GM12878 (cell line): ENCODE results near the gene ANKRD11. TPM values are rescaled to one million over a fixed set of nuclear protein-coding genes. Genes with fewer than 3 reads are reported as not detected.
"Not testable (repeated sequence)": the region's sequence is repeated elsewhere in the genome, so short reads cannot be mapped to it uniquely, and the experiment has no call there.

Source experiments
- ATAC-seq: fragments of 200-7000 bp; cut with Tn5 transposase; 3 replicates; pipeline ENCODE4 v1.9.1; 2020; ENCODE audit warnings: mild to moderate bottlenecking, moderate library complexity
- BruUV-seq: library from RNA; stranded (reverse); fragments of 400-500 nt; replicated peaks from 2 replicates; lab custom pipeline; 2021; lab: Mats Ljungman, UMichigan
- CTCF ChIA-PET: fragments of 300-600 bp; sonication (Branson Sonifier 250); formaldehyde crosslinking; extraction: SDS; loops from one replicate; lab custom pipeline; 2021; ENCODE audit warnings: inconsistent platforms; lab: Yijun Ruan, JAX
- POLR2A ChIA-PET: fragments of 350-600 bp; formaldehyde crosslinking; extraction: SDS; loops from one replicate; lab custom pipeline; 2021; ENCODE audit warnings: inconsistent platforms; lab: Charles Lee
- RAD21 ChIA-PET: fragments of 300-600 bp; sonication (Branson Sonifier 250); formaldehyde crosslinking; loops from one replicate; lab custom pipeline; 2023; ENCODE audit warnings: antibody characterized with exemption; ENCODE audit not compliant: unreplicated experiment; lab: Charles Lee
- SMC1A ChIA-PET: fragments of 300-600 bp; sonication (Branson Sonifier 250); formaldehyde crosslinking; loops from one replicate; lab custom pipeline; 2023; ENCODE audit not compliant: unreplicated experiment, uncharacterized antibody; lab: Charles Lee
- DNase-seq: peaks from one replicate; pipeline ENCODE4 v3.0.0-alpha.2; 2011; ENCODE audit warnings: low read depth, low spot score
- FAIRE-seq: peaks from 3 replicates; lab custom pipeline; 2011; peaks lifted over from hg19 to GRCh38; lab: Jason Lieb, UNC
- H2AFZ ChIP-seq: 2 replicates; pipeline ENCODE4 v1.6.0; 2011; ENCODE audit warnings: low read depth, low read length, control low read depth; ENCODE audit not compliant: control insufficient read depth
- H3K27ac ChIP-seq: 2 replicates; pipeline ENCODE4 v1.5.1; 2011; ENCODE audit warnings: control low read depth; ENCODE audit not compliant: control insufficient read depth, insufficient read depth
- H3K27me3 ChIP-seq, 2 experiments: replicated peaks in 1 of 2; 2 replicates each; pipeline versions ENCODE4 v1.6.0 to v1.6.1; 2011; ENCODE audit warnings: low read length in 1 of 2; ENCODE audit not compliant: control insufficient read depth in 2 of 2, insufficient read depth in 2 of 2
- H3K36me3 ChIP-seq, 2 experiments: 2 replicates each; pipeline ENCODE4 v1.5.1; 2011; ENCODE audit warnings: low read length in 1 of 2; ENCODE audit not compliant: control insufficient read depth in 2 of 2, insufficient read depth in 2 of 2
- H3K4me1 ChIP-seq: 2 replicates; pipeline ENCODE4 v1.6.1; 2011; ENCODE audit warnings: mild to moderate bottlenecking, low read length, moderate library complexity, mixed read lengths; ENCODE audit not compliant: control insufficient read depth, insufficient read depth
- H3K4me2 ChIP-seq: 2 replicates; pipeline ENCODE4 v1.6.0; 2011; ENCODE audit warnings: control low read depth; ENCODE audit not compliant: control insufficient read depth, insufficient read depth
- H3K4me3 ChIP-seq: fragments of 200-600 bp; sonication (generic); 2 replicates; pipeline ENCODE4 v1.5.1; 2016
- H3K79me2 ChIP-seq: 2 replicates; pipeline ENCODE4 v1.6.0; 2011; ENCODE audit warnings: low read length; ENCODE audit not compliant: control insufficient read depth, insufficient read depth
- H3K9ac ChIP-seq: 2 replicates; pipeline ENCODE4 v1.8.0; 2011; ENCODE audit warnings: low read length, control low read depth, mixed read lengths; ENCODE audit not compliant: control insufficient read depth, insufficient read depth
- H3K9me3 ChIP-seq: replicated peaks from 3 replicates; pipeline ENCODE4 v1.5.1; 2011; ENCODE audit warnings: mild to moderate bottlenecking, low read length; ENCODE audit not compliant: control insufficient read depth, insufficient read depth
- H4K20me1 ChIP-seq: 2 replicates; pipeline ENCODE4 v1.6.0; 2011; ENCODE audit not compliant: control insufficient read depth, insufficient read depth
- ASH2L ChIP-seq: fragments of 300-600, 200-600 bp; sonication (generic); IDR thresholded peaks from 2 replicates; pipeline ENCODE4 v1.6.1; 2017; ENCODE audit warnings: low read depth, mild to moderate bottlenecking, borderline replicate concordance
- MYB ChIP-seq: fragments of 150-350 bp; IDR thresholded peaks from 2 replicates; pipeline ENCODE4 v1.6.1; 2014; ENCODE audit warnings: mild to moderate bottlenecking, low read depth, low read length, borderline replicate concordance
- POLR2A ChIP-seq: IDR thresholded peaks from 2 replicates; pipeline ENCODE4 v1.6.1; 2011; ENCODE audit warnings: low read depth, mild to moderate bottlenecking, low read length
- SIN3A ChIP-seq: IDR thresholded peaks from 2 replicates; pipeline ENCODE4 v1.6.1; 2012; ENCODE audit warnings: low read depth, low read length, improper control_type of control experiment
- SMAD5 ChIP-seq: IDR thresholded peaks from 2 replicates; pipeline ENCODE4 v1.6.1; 2016; ENCODE audit warnings: antibody characterized with exemption, low read depth
- SPI1 ChIP-seq: IDR thresholded peaks from 2 replicates; pipeline ENCODE4 v1.6.1; 2011; ENCODE audit warnings: low read depth, mild to moderate bottlenecking, low read length, moderate library complexity, borderline replicate concordance; ENCODE audit not compliant: insufficient read depth
- SRF ChIP-seq, 2 experiments: IDR thresholded peaks; 2 replicates each; pipeline ENCODE4 v1.6.1; 2011; ENCODE audit warnings: low read depth in 2 of 2, low read length in 2 of 2, mild to moderate bottlenecking in 1 of 2, moderate library complexity in 1 of 2
- SUPT20H ChIP-seq: IDR thresholded peaks from 2 replicates; pipeline ENCODE4 v1.6.1; 2011; ENCODE audit warnings: low read depth, mild to moderate bottlenecking, low read length, moderate library complexity, borderline replicate concordance; ENCODE audit not compliant: control insufficient read depth
- WRNIP1 ChIP-seq: IDR thresholded peaks from 2 replicates; pipeline ENCODE4 v1.6.1; 2011; ENCODE audit warnings: low read depth, low read length, improper control_type of control experiment, borderline replicate concordance
- WGBS: methylation state at CpG from one replicate; pipeline ENCODE4 v1.1.6; 2016; ENCODE audit warnings: low lambda C conversion rate; ENCODE audit not compliant: insufficient replicate concordance, insufficient coverage; ENCODE audit errors: missing lambda C conversion rate; 5-methylcytosine and 5-hydroxymethylcytosine counted together
- in situ Hi-C: fragments of 300-500 bp; cut with MboI; formaldehyde crosslinking; loops from 9 replicates; pipeline ENCODE4 v1.14.3; 2018; ENCODE audit warnings: mixed read lengths
- intact Hi-C: fragments of 100-400 bp; cut with micrococcal nuclease; formaldehyde crosslinking; loops from one replicate; pipeline ENCODE4 v1.14.2; 2022; ENCODE audit not compliant: unreplicated experiment
- polyA plus RNA-seq, 11 experiments: library from polyadenylated mRNA; depleted of rRNA in 4 of 11; unstranded in 6 of 11; stranded (reverse) in 5 of 11; fragments of >200 nt; fragmentation: Nextera tagmentation in 4 of 11; fragmentation: Illumina TruSeq in 1 of 11; extraction: Ambion mirVana in 4 of 11; extraction: Trizol in 1 of 11; gene quantifications; 1 replicate in 1 of 11; 2 replicates in 10 of 11; pipeline versions ENCODE4 v1.2.1 to v1.2.3, GENCODE V29; 2011 to 2016; ENCODE audit warnings: inconsistent platforms in 2 of 11, missing spikeins in 2 of 11, low read depth in 1 of 11
- total RNA-seq, 4 experiments: library from RNA; depleted of rRNA in 3 of 4; stranded (reverse); fragments of >200 nt in 3 of 4; fragmentation: Illumina TruSeq in 1 of 4; extraction: Trizol in 1 of 4; gene quantifications; 2 replicates each; pipeline versions ENCODE4 v1.2.1 to v1.2.3, GENCODE V29; 2013 to 2021
- TF ChIP-seq, protein P1 (sequence below): IDR thresholded peaks from 2 replicates; pipeline ENCODE4 v1.6.1; 2011; ENCODE audit warnings: borderline replicate concordance, low read depth, mild to moderate bottlenecking, moderate library complexity, low read length; ENCODE audit not compliant: insufficient read depth, poor library complexity, severe bottlenecking
- TF ChIP-seq, protein P2 (sequence below): IDR thresholded peaks from 2 replicates; pipeline ENCODE4 v1.6.1; 2012; ENCODE audit warnings: low read depth, low read length, improper control_type of control experiment

Gene ANKRD11
- total and polyA plus RNA-seq, 10 of the 15 experiments (the other 5 are each of a cell fraction or from before 2014, with no cell fraction given), result 5.1 to 103 (median 27.4) TPM

- FAIRE-seq, result not testable (repeated sequence)
These were observed 183.6 kb downstream of the ANKRD11 start for GRCh38 chr16:89306457-89307420.

DNA sequence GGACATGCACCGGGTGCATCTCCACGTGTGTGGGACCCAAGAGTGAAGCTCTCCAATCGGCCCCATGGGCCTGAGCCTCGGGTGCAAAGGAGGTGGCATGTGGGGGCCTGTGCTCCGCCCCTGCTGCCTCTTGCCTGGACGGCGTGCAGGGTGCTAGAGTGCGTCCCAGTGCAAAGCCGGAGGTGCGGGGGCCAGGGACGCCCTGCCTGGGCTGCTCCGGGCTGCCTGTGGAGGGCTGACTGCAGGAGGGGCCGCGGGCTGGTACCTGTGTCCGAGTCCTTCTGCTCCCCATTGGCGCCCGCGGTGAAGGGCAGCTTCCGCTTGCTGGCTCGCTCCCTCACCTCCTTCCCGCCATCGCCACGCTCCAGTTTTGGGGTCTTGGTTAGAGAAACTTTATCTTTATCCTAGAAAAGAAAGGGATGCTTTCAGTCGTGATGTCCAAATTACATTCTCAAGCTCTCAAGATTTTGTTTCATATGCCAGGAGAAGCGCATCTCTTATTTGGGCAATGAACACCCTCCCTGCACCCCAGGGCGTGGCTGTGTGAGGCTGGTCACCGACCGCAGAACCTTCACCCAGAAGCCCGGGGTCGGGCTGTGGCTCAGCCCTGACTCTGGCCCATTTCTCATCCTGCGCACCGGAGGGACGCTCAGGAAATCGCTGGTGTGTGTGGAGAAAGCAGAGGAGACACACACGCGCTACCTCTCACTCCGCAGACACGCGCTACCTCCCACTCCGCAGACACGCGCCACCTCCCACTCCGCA, 185.2 kb downstream of the ANKRD11 start:
- TF ChIP-seq, protein P1, sequence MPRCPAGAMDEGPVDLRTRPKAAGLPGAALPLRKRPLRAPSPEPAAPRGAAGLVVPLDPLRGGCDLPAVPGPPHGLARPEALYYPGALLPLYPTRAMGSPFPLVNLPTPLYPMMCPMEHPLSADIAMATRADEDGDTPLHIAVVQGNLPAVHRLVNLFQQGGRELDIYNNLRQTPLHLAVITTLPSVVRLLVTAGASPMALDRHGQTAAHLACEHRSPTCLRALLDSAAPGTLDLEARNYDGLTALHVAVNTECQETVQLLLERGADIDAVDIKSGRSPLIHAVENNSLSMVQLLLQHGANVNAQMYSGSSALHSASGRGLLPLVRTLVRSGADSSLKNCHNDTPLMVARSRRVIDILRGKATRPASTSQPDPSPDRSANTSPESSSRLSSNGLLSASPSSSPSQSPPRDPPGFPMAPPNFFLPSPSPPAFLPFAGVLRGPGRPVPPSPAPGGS, result no peak
- TF ChIP-seq SIN3A (no peak), SUPT20H (no peak), SRF (IDR thresholded peaks at IDR 0.05; ENCODE audit: low read depth in 2 of 2, low read length in 2 of 2) (no peak), WRNIP1 (no peak), SMAD5 (no peak), MYB (no peak), SPI1 (no peak), ASH2L (no peak)
- TF ChIP-seq, protein P2, sequence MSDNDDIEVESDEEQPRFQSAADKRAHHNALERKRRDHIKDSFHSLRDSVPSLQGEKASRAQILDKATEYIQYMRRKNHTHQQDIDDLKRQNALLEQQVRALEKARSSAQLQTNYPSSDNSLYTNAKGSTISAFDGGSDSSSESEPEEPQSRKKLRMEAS, result no peak
- TF ChIP-seq, all 136 proteins: peak for 0
- Histone ChIP-seq H3K36me3 (peaks cover 21 to 38% of the 10 kb centered on the region in 2 experiments; a peak in 3 of 4 replicates), H3K9ac (no peak overlapping the region), H3K79me2 (peaks cover 31% of the 10 kb centered on the region), H3K4me1 (no peaks in the 10 kb centered on the region), H3K4me3 (no peak overlapping the region), H3K9me3 (no peaks in the 10 kb centered on the region), H4K20me1 (peaks cover 7% of the 10 kb centered on the region), H3K27ac (no peak overlapping the region), H3K4me2 (no peak overlapping the region), H2AFZ (no peak overlapping the region), H3K27me3 (no peaks in the 10 kb centered on the region)
- DNase-seq (no peak), ATAC-seq (no peak), FAIRE-seq (no peak)
- RAD21 ChIA-PET, result no interaction called here
- POLR2A ChIA-PET, result no interaction called here
- SMC1A ChIA-PET, result no interaction called here
- no TSS peak for BruUV-seq
- CTCF ChIA-PET, result no interaction called here
- WGBS, result 90% methylated on average over 35 of the region's 43 CpGs
- intact Hi-C loops, result no loop called here
- in situ Hi-C loops, result no loop called here

More at GRCh38 chr16:89306457-89307420, 183.6 kb downstream of the ANKRD11 start:
- H2AFZ ChIP-seq, POLR2A ChIA-PET, BruUV-seq: not testable (repeated sequence)
- TF ChIP-seq POLR2A, result peak; percentile 14; the same call in 1 of the 2 replicates
- TF ChIP-seq, all 136 proteins: peak for 1; not testable (repeated sequence) for 135
- 96% methylated on average over 25 of the region's 69 CpGs for WGBS
- H3K4me3 ChIP-seq, intact Hi-C loops, ATAC-seq, DNase-seq, in situ Hi-C loops, H3K9me3 ChIP-seq, H3K27ac ChIP-seq, H3K9ac ChIP-seq, H3K27me3 ChIP-seq, H3K4me2 ChIP-seq, RAD21 ChIA-PET, SMC1A ChIA-PET, H4K20me1 ChIP-seq, H3K4me1 ChIP-seq: not testable (repeated sequence)
- peaks cover 42% of the 10 kb centered on the region for H3K79me2 ChIP-seq
- CTCF ChIA-PET, result interaction anchor here (0.6 kb wide), 1 partner anchor 68 kb away, joined by 3 read pairs; no protein-coding TSS in a partner anchor
- H3K36me3 ChIP-seq, result peaks cover 21 to 32% of the 10 kb centered on the region in 2 experiments; a peak in 3 of 4 replicates
